GM19023 (cell line): ENCODE measurements around the gene LCNL1.

ENCODE experiments used
- ATAC-seq: cut with Tn5 transposase; IDR thresholded peaks from one replicate; pipeline ENCODE4 v1.9.1; 2021; ENCODE audit warnings: mild to moderate bottlenecking, moderate library complexity; ENCODE audit not compliant: unreplicated experiment

The LCNL1 gene

GRCh38 chr9:136958473-136958872 lies 24.3 kb upstream of the LCNL1 start:
- no peak for ATAC-seq

GRCh38 chr9:136958898-136959850 lies 23.6 kb upstream of the LCNL1 start:
- no peak for ATAC-seq

GRCh38 chr9:136960212-136960937 lies 22.4 kb upstream of the LCNL1 start:
- no peak for ATAC-seq

DNA sequence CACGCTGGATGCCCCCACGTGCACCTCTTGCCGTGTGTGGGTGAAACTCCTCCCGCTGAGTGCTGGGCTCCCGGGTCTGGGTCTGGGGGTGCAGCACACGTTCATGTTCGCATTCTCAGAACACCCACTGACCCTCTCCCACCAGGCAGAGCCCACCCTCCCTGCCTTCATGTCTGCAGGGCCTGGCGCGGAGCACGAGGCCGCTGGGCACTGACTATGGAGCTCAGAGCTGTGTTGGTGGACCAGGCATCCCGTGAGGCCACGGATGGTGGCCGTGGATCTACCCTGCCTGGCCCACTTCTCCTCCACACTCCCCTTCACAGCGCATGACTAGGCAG lies 21.9 kb upstream of the LCNL1 start:
- ATAC-seq: no peak

DNA sequence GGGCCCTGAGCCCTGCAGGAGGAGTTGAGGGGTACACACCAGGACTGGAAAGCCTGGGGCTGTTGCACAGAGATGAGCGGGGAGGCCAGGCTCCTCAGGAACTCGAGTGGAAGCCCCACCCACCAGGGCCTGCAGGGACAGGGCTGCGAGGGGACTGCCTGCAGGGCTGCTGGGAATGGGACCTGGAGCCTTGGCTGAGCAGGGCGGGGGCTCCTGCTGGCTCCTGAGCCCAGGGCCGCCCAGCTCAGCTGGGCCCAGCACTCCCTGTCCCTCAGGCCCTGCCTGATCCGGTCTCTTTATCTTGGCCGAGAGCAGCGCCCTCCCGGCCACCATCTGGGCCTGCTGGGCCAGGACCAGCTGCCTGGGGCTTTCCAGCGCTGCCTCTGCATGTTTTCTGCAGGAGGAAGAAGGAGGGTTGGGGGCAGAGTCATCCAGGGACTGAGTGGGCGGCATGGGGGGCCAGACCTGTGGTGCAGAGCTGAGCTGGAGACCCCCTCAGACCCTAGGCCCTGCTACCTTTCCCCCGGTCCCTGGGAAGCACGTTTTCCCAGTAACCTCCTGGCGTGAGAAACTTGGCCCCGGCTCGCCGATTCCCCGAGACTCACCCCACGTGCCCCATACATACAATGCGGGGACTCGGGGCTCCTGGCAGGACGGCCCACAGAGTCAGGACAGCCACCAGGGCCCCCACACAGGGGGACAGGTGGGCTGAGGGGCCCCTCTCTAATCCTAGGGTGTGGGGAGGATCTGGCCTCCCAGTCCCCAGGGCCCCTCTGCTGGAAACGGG lies 21.3 kb upstream of the LCNL1 start:
- no peak for ATAC-seq

GRCh38 chr9:136962163-136962562 lies 20.6 kb upstream of the LCNL1 start:
- no peak for ATAC-seq

DNA sequence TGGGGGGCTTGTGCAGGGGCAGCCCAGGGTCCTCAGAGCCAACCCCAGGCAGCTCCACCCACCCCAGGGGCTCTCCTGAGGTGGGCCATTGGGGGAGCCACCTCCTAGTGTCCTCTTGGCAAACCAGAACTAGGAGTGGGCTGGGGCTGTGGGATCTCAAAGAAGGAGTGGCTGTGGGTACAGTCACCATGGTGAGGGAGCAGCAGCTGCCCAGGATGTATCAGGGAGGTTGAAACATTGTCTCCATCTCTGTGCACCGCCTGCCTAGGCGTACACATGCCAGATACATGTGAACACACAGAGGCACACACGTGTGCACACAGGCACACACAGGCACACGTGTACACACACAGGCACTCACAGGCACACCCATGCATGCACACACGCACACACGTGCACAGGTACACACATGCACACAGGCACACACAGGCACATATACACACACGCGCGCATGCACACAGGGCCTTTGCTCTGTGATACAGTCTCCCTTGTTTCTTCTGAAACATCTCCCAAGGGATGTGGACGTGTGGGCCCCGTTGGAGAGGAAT lies 20.0 kb upstream of the LCNL1 start:
- ATAC-seq: no peak

- ATAC-seq: no peak
Observed at GRCh38 chr9:136963341-136963740, 19.5 kb upstream of the LCNL1 start.

GRCh38 chr9:136963751-136964150 lies 19.0 kb upstream of the LCNL1 start:
- ATAC-seq: no peak

- ATAC-seq: no peak
Observed at GRCh38 chr9:136964171-136964689, 18.6 kb upstream of the LCNL1 start.

- no peak for ATAC-seq
Observed at GRCh38 chr9:136964833-136965422, 17.9 kb upstream of the LCNL1 start.

- ATAC-seq: no peak
Observed at GRCh38 chr9:136965771-136966484, 16.9 kb upstream of the LCNL1 start.

- ATAC-seq: no peak
Observed at GRCh38 chr9:136968333-136969127, 14.3 kb upstream of the LCNL1 start.

GRCh38 chr9:136969150-136969549 lies 13.6 kb upstream of the LCNL1 start:
- no peak for ATAC-seq

GRCh38 chr9:136969774-136970173 lies 13.0 kb upstream of the LCNL1 start:
- no peak for ATAC-seq

DNA sequence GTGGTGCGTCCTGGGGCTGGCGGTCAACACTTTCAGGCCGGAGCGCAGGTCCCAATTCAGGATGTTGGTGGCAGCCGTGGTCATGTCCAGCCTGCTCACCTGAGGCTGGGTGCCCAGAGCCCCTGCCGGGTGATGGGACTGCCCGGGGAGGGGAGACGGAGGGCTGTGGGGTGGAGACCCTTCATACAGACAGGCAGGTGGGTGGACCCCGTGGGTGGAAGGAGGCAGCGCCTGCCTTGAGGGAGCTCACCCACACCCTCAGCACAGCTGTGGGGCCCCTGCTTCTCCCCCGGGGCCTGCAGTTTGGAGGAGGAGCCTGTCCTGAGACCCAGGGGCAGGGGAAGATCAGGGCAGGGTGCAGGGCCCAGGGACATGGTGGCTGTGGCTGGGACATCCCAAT lies 12.4 kb upstream of the LCNL1 start:
- no peak for ATAC-seq

DNA sequence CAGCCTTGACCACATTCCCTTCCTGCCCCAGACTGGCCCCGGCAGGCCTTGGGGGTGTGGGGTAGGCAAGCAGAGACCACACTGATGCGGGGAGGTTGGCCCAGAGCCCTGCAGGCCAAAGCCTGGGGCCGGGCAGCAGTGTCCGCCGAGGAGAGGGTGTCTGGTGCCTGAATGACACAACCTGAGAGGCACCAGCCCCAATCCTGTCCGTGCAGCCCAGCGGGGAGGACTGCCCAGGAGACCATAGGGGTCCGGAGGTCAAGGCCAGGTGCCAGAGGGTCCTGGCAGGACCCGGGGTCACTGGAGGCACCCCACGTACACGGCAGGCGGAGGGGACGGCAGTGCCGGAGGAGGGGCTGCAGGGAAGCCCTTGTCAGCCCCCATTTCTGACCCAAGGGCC lies 11.0 kb upstream of the LCNL1 start:
- ATAC-seq: no peak

DNA sequence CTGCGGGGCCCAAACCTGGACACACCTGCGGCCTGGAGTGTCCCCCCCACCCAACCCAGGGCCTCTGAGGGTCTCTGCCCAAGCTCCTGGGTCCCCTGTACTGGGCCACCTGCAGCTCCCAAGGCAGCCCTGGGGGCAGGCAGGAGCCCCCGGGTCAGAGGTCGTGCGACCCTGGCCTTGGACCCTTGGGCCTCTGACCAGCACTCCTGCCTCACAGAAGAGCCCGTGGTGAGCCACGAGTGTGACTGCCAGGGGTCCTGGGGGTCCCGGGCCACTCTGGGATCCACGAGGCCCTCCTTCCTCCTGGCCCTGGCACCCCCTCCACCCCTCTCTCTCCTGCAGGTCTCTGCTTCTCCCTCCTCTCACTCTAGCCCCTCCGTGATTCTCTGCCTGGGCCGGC lies 10.5 kb upstream of the LCNL1 start:
- no peak for ATAC-seq

GRCh38 chr9:136972743-136973142 lies 10.1 kb upstream of the LCNL1 start:
- ATAC-seq: no peak
